Activated T-cell treated with anti-CD3 and anti-CD28 coated beads, Interleukin-2, amount 50 U/mL, for 48 hours (primary cell): ENCODE measurements around the gene DCUN1D1.

ENCODE experiments used
- DNase-seq, 2 experiments: peaks; one replicate each; pipeline ENCODE4 v3.0.0-alpha.2; 2020

DCUN1D1 gene

DNA sequence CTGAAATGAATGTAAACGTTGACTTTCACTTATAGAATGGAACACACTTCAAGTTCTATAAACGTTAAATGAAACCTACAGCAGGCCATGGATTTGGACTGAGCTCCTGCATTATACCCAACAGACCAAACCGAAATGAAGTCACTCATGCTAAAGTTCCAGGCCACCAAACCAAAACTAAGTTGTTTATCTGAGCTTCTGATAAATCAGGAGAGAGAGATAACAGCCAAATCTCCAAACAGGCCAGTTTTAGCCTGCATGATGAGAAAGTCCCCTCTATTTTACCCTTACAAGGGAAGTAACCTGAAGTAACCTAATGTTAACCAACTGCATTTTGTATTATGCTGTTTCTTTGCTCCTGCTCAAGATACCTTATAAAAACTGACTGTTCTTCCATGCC lies 44.5 kb downstream of the DCUN1D1 start:
- DNase-seq: no peak

DNA sequence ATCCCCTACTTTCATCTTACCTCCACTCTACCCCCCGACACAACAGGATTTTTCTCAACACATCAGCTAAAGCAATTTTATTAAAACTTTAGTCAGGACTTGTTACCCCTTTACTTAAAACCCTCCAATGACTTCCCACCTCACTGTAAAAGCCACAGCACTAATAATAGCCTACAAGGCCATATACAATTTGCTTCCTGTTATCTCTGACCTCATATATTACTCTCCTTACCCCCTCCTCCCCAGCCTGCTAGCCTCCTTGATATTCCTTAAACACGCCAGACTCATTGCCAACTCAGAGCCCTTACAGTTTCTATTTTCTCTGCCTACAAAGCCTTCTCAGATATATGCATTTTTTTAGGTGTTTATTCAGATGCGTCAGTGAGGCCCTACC lies 54.4 kb downstream of the DCUN1D1 start:
- DNase-seq: no peak

DNA sequence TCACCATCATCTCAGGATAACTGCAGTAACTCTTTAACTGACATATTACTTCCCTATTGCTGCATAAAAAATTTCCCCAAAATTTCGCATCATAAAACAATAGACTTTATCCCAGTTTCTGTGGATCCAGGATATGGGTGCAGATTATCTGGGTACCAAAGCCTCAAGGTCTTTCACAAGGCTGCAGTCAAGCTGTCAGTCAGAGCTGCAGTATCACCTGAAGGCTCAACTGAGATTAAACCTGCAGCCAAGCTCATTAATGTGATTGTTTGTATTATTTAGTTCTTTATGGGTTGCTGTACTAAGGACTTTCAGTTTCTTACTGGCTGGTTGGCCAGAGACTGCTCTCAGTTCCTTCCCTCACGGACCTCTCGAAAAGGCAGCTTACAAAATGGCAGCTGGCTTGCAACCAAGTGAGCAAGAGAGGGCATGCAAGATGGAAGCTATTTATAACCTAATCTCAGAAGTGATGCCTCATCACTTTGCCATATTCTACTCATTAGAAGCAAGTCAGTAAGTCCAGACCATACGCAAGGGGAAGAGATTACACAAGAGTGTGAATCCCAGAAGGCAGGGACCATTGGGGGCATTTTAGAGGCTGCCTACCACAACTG lies 54.9 kb downstream of the DCUN1D1 start:
- DNase-seq: no peak

DNA sequence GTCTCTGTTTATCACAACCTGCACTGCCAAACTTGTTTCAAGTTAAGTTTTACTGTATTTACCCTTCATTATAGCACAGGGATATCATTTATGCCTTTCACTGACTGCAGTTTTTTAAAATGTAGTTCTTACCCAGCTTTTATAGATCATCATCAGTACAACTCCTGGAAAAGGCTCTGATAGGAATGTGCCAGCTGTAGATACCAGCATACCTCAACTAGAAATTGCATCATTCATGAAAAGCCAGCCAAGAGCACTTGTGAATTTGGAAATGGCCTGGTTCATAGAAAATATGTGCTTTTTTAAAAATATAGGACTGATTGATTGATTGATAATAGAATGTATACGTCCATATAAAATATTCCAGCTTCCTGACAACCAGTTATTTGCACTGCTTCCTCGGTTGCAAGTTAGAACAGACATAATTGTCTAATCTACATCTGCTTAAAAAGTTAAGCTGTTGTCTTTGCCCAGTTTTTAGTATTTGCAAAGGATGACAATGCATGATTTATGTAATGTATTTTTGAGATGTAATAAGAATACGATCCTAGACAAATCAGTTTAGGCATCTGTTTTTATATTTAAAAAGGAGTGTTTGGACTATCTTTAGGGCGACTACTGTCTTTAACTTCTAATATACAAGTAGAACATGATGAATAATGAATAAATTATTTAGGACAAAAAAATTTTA lies 58.5 kb downstream of the DCUN1D1 start:
- DNase-seq: no peak

DNA sequence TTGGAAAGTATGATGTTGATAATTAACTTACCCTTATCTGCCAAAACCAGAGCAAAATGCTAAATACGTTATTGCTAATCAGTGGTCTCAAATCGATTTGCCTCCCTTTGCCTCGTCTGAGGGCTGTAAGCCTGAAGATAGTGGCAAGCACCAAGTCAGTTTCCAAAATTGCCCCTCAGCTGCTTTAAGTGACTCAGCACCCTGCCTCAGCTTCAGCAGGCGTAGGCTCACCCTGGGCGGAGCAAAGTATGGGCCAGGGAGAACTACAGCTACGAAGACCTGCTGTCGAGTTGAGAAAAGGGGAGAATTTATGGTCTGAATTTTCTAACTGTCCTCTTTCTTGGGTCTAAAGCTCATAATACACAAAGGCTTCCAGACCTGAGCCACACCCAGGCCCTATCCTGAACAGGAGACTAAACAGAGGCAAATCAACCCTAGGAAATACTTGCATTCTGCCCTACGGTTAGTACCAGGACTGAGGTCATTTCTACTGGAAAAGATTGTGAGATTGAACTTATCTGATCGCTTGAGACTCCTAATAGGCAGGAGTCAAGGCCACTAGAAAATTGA lies 59.7 kb downstream of the DCUN1D1 start:
- no peak for DNase-seq

DNA sequence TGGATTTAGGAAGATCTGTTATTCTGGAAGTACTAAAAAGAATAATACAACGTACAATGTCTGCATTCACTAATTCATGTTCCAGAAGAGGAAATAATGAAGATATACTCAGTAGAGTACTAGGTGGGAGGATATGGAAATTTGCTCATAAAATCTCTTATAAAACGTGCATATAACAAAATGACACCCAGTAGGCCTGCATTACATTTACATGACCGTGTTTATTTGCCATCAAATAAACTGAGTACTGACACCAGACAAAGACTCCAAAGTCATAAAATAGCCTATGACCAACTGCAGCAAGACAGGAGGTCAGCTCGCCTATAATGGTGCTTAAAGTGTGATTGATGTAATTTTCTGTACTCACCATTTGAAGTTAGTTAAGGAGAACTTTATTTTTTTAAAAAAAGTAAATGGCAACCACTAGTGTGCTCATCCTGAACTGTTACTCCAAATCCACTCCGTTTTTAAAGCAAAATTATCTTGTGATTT lies 60.4 kb downstream of the DCUN1D1 start:
- no peak for DNase-seq

DNA sequence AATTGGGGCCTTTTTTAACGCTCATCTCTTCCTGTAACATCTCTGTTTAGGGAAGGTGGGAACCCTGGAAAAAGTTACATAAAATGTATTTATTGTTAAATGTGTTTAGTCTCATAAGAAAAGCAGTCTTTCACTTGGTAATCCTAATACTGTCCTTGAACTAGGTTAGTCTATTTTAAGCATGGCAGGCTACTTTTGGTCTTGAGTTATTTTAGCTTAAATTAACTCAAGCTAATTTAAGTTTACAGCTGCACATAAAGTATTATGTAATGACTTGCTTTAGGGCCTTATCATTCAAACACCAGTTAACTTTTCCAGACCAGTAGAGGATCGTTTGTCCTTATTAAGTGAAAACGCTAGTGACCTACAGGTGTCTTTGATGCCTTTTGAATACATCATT lies 63.2 kb downstream of the DCUN1D1 start:
- DNase-seq: no peak

DNA sequence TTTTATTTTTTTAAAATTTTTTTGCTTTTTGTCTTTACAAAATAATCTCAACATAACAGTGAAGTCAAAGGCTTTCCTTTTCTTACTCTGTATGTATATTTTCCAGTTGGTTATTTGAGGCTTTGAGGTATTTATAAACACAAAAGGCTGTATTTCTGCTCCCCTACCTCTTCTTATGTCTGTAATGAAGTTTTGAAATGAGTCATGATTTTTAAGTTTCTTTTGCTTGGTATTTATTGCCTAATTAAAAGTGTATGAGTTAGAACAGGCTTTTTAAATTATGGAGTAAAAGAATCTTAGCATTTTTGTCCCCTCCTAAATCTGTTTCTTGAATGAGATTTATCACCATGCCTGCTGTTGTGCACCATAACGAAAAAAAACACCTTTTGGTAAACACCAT lies 66.0 kb downstream of the DCUN1D1 start:
- no peak for DNase-seq

DNA sequence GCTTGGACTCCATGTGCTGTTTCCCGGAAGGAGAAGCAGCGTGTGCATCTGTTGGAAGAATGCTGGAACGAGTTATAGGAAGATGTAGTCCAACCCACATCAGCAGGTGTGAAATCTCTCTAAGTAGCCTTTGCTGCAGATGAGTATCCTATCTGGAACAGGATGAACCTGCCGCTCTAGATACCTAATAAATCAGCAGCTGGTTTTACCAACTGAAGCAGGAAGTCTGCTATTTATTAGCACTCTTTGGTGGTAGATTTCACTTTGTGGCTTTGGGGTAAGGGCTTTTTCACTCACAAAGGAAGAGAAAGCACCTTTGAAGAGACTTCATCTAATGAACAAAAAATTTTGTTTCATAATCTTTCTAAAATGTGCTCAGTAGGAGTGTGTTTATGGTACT lies 66.4 kb downstream of the DCUN1D1 start:
- no peak for DNase-seq

DNA sequence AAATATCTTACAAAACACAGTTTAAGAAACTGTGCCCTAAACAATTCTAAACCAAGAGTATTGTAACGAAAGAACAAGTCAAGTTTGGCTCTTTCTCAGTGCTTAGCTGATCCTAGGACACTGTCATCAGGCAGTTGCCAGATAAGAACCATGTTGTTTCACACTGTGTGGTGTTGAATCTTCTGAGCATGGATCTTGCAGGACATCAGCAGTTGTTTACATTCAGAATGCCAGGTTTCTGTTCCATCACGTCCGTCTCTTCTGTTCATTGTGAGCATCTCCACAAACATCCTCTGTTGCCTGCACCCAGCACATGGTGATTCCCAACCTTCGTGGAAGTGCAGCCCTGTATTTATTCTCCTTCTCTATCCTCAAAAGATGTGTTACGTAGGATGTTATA lies 67.9 kb downstream of the DCUN1D1 start:
- no peak for DNase-seq

DNA sequence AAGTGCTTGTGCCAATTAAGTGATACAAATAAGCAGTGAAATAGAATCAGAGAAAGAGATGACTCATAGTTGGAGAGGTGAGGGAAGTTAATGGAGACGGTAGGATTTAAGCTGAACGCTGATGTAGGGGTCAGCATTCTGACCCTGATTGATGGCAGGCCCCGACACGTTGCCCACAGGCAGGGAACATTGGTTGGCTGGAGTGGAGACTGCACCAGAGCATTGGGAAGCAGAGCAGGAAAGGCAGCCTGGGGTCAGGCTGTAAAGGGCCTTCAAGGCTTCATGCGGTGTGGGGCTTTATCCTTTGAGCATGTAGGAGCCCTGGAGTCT lies 68.6 kb downstream of the DCUN1D1 start:
- DNase-seq: no peak

DNA sequence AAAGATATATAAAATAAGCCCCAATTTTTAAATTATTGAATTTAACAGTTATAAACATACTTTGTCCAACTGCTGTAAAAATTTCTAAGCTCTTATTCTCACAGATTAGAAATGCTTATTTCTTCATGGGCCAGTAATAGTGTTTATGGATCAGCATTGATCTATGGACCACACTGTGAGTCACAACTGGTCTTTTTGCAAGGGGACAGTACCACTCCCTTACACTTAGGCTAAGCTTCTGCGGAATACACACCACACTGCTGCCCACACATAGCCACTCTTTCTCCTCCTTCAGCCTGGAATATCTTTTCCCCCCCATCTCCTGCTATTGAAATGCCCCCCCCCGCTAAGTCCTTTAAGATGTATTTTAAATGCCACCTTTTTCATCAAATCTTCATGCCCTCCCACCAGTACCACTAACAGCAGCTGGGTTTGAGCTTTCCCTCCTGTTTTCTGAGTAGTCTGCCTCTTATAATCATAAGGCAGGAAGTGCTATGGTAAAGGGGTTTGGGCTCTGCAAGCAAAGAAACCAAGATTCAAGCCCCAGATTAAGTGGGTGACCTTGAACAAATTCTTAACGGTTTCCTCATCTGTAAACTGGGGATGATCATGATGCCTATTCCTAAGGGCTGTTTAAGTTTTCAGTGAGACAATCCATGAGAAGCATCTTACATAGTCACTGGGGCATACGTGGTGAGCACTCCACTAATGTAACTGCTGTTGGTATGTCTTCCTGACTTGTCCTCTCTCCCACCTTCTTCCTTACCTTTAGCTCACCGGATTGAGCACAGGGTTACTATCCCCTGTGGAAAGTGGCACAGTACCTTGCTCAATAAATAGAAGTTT lies 69.2 kb downstream of the DCUN1D1 start:
- DNase-seq: no peak

DNA sequence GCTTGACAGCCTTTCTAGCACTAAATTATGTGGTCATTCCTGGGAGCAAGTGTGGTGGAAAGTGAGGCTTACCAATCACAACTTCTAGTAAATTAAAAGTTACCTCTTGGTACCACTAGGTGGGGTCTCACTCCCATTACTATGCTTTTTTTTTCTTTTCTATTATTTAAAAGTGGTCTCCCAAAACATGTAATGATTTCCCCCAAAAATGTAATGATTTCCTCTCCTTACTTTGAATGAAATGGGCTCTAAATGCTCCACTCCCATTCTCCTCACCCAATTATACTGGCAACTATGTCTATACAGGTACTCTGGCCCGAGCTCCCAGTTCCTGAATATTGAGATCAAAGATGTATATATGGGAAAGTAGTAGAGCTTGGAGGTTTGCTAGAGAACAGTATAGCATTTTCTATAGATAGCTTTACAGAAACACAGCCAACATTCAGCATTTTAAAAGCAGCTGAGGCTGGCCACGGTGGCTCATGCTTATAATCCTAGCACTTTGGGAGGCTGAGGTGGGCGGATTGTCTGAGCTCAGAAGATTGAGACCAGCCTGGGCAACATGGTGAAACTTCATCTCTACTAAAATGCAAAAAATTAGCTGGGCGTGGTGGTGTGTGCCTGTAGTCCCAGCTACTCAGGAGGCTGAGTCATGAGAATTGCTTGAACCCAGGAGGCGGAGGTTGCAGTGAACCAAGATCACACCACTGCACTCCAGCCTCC lies 70.9 kb downstream of the DCUN1D1 start:
- DNase-seq: no peak

DNA sequence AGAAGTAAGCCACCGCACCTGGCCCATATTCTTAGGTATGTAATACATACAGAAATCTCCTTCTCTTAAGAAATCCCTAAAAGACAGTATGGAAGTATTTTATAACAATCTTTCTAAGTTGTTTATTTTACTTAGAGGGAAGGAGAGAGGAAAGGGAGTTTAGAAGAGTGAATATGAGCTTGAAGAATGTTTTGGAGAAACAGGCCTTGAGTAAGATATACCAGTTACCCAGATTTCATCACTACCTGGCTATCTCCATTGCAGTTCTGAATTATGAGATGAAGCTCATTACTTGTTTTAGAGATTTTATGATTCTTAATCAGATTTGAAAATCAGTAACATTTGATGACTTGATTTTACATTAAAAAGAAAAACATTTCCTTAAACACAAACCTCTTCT lies 71.9 kb downstream of the DCUN1D1 start:
- DNase-seq: no peak

DNA sequence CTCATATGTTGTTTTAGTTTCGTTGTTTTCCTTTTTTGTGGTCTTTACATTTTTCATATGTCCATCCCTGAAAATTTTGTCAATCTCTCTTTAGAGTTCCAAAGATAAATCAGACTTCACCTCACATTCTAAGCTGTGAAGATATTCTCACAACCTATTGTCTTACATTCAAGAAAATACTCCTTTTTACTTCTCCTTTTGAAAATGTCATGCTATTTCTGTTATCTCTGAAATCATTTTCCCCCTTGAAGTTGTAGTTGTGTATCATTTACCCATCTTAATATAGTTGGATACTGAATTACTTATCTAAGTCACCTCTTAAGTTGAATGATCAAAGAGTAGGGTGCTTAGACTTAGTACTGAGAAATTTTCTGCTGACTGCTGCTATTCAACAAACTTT lies 74.3 kb downstream of the DCUN1D1 start:
- no peak for DNase-seq

DNA sequence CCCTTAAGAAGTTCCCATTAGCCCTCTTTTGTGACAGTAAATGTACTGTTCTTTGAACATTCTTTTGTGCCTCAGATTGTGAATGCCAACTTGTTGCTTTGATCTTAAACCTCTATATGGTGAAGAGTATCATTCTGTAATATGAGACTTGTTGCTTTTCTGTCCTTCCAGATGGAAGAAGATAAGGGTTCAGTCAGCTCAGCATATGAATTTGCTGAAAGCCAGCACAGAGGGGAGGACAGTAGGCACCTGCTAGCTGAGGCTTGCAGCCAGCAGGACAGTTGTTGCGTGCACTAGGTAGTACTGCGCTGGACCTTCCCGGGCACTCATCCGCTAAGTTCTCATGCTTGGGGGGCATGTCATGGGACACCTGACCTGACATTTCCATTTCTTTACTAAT lies 74.7 kb downstream of the DCUN1D1 start:
- DNase-seq: no peak

DNA sequence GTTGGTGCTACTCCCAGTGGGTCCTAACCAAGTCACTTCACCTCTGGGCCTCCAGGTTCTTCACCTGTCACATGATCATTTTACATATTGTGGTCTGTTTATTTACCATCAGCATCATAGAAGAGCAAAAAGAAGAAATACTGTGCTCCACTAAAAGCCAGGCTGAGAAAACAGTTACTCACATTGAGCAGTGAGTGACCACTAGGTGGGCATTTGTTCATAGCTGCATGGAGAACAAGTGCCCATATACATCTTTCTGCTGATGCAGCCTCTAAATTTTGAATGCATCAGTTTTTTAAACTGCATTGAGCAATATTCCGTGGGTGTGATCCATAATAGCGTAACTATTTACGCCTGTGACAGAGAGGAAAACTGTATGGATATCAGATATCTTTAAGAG lies 76.2 kb downstream of the DCUN1D1 start:
- no peak for DNase-seq

DNA sequence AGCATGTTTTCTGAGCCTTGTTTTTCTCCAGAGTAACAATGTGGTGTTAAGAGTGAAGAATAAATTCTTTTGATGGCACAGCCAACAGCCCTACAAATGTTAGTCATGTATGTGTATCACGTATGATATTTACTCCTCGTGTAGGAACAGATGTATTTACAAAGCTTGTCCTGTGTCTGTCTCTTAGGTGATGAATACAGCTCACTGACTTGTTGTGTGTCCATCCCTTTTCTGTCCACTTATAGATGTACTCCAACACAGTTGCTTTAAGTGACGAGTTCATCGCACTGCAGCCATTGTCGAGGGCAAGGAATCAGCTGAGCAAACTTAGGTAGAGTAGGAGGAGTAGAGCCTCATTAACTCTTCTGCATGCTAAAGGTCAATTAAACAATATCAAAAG lies 78.1 kb downstream of the DCUN1D1 start:
- no peak for DNase-seq

DNA sequence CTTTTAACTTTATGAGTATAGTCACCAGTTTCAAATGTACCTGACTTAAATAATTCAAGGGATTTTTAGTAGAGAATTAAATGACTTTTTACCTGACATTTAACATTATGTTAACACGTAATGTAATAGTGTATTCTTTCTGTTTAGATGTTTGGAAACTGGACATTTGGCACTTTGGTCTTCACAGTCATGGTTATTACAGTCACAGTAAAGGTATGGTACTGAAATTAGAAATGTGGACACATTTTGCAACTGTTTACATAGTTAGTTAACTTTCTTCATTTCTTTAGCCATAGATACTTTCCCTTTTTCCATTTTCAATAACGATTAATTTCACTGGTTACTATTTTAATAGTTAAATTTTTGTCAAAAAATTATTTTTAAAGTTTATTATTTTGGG lies 83.8 kb downstream of the DCUN1D1 start:
- no peak for DNase-seq

DNA sequence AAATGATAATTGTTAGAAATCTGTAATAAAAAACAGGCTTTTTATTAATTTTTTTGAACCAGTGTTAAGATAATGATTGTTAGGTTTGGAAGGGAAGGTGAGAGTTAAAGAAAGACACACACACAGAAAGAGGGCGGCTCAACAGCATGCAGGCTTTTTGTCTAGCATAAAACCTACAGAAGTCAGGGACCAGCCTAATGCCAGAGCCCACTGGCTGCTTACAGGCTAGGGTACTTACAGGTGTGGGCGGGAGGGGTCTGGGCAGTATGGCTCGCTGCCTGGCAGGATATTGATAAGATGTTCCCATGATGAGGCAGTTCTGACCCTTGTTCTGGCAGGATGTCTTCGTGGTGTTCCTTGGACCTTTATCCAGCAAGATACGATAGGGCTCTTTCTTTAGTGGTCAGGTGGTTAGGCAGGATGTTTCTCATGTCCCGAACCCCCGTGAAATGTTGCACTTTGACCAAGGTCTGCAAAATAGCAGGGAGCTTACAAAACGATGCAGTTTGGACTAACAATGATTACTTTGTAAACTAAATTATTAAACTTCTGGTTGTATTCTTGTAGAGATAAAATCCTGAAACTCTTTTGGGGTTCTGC lies 84.7 kb downstream of the DCUN1D1 start:
- DNase-seq: no peak

DNA sequence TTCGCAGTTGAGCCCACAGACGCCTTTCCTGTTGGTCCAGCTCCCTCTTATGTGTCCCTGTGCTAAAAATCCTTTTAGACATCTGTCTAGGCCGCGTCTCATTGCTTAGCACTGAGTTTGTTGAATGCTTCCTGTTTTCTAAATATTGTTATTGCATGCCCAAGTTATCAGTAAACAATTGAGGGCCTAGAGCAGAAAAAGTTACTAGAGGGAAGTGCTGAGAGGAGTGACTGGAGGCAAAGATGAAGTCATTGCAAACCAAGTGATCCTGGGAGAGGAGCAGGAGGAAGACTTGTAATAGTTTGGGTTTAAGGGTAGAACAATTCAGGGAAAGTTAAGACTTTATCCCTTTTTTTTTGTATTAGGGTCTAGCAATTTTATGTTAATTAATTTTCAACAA lies 88.1 kb downstream of the DCUN1D1 start:
- DNase-seq: no peak

DNA sequence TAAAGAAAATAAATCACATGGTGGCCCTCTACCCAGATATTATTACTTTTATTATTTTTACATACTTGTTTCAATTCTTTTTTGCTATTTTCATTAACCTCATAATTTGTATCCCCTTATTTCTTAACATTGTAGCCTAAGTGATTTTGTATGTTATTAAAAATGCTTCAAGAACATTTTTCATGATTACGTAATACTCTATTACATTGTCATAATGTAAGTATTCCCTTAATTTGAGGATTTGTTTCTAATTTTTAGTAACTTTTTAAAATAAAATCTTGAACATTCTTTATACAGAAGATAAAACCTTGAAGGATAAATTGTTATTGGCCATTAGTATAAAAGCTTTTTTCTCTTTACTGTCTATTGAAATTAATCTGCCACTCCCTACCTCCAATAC lies 89.0 kb downstream of the DCUN1D1 start:
- no peak for DNase-seq
